HG02623 (cell line): ENCODE results near the gene CLDN2.

Experiments used
- ATAC-seq: cut with Tn5 transposase; IDR thresholded peaks from one replicate; pipeline ENCODE4 v1.9.1; 2021; ENCODE audit warnings: moderate library complexity; ENCODE audit not compliant: unreplicated experiment

The CLDN2 gene

GRCh38 chrX:106917830-106918500, 2.2 kb upstream of the CLDN2 start:
- ATAC-seq, result no peak

- ATAC-seq, result no peak
These were observed 1.4 kb downstream of the CLDN2 start for GRCh38 chrX:106921637-106922036.

GRCh38 chrX:106927023-106927422, 6.8 kb downstream of the CLDN2 start:
- ATAC-seq, result no peak

GRCh38 chrX:106927700-106928099, 7.5 kb downstream of the CLDN2 start:
- ATAC-seq, result no peak

GRCh38 chrX:106928227-106928626, 8.0 kb downstream of the CLDN2 start:
- no peak for ATAC-seq

DNA sequence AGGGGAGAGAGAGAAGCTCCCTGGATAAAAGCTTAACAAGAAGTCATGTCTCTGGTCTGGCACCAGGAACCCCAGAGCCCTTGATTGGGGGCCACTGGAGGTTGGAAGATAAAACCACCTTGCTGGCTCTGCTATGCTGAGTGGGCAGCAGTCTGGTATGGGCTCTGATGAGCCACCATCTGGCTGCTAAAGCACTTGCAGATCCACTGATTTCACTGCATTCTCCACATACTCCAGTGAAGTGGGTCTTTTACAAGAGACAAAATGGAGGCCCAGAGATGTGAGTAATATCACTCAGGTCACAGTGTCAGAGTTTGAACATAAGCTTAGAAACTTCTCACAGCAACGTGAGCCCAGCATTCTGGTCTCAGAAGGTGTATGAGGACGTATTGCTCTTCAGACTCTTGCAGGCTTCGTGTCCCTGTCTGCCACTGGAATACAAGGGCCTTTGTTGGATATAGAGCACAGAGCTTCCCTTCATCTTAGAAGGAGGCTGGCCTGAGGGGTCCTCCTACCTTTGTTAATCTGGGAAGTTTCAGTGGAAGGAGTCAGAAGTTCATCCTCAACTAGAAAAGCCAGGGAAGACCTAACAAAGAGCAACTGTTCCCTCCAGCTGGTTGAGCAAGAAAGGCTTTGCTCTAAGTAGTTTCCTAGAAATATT, 11.8 kb downstream of the CLDN2 start:
- no peak for ATAC-seq

DNA sequence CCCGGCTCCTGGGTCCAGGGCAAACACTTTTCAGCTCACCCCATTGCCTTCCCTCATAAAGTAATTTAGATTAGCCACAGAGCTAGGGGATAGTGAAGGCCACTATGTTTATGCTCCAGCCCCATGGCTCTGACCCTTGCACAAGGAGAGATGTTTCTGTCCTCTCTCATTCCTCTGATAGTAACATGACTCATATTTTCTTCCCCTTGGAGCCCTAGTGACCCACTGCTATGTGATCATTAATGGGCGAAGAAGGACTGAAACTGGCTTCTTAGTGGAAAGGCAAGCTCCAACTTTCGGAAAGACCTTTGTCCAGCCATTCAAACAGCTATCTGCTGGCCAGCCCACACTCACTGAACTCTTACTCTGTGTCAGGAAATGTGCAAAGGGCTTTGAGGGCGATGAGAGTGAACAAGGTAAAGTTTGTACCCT, 12.3 kb downstream of the CLDN2 start:
- no peak for ATAC-seq

GRCh38 chrX:106932960-106933537, 12.8 kb downstream of the CLDN2 start:
- no peak for ATAC-seq

DNA sequence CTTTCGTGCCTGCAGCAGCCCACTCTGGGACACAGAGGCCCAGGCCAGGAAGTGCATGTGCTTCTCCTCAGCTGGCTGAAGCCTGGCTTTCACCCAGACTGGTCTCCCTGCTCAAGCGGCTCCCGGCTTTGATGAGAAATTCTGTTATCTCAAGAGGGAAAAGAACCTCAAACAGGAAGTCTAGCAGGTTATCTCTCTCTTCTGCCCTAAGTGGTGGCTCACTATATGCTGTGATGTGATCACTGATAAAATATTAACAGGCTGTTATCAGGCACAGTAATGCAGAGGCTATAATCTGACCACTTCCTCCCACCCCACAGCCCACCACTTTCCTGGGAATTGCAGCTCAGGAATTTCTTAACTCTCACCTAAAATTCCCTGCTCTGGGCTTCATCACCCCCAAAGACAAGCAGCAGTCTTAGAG, 13.3 kb downstream of the CLDN2 start:
- ATAC-seq, result no peak

- no peak for ATAC-seq
These were observed 15.0 kb downstream of the CLDN2 start for GRCh38 chrX:106935175-106935574.

- no peak for ATAC-seq
These were observed 16.0 kb downstream of the CLDN2 start for GRCh38 chrX:106936246-106936645.

GRCh38 chrX:106939566-106939965, 19.4 kb downstream of the CLDN2 start:
- ATAC-seq, result no peak

- ATAC-seq, result no peak
These were observed 19.9 kb downstream of the CLDN2 start for GRCh38 chrX:106940068-106940467.

GRCh38 chrX:106946464-106946863, 26.3 kb downstream of the CLDN2 start:
- no peak for ATAC-seq

DNA sequence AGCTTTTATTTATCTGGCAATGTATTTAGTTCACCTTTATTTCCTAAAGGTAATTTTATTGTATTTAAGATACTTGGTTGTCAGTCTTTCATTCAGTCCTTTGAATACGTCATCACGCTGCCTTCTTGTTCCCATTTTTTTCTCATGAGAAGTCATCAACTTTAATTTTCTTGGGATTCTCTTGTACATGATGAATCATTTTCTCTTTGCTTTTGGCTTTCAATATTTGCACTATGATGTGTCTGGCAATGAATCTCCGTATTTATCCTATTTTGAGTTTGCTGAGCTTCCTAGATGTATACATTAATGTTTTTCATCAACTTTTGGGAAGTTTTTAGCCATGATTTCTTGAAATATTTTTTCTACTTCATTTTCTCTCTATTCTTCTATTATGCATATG, 28.4 kb downstream of the CLDN2 start:
- ATAC-seq, result no peak

DNA sequence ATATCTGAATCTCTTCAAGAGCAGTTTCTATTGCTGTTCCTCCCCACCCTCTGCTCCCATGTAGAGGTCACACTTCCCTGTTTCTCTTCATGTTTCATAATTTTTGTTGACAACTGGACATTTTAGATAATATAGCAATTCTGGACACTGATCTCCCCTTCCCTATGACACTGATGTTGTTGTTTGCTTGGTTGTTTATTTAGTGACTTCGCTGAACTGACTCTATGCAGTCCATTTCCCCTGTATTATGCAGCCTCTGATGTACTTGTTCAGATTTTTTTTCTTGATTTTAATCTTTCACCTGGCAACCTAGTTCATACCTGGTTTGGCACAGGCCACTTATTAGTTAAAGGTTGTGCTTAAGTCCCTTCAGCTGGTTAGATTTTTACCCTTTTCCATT, 29.2 kb downstream of the CLDN2 start:
- no peak for ATAC-seq

- ATAC-seq, result no peak
These were observed 30.2 kb downstream of the CLDN2 start for GRCh38 chrX:106950381-106950780.

DNA sequence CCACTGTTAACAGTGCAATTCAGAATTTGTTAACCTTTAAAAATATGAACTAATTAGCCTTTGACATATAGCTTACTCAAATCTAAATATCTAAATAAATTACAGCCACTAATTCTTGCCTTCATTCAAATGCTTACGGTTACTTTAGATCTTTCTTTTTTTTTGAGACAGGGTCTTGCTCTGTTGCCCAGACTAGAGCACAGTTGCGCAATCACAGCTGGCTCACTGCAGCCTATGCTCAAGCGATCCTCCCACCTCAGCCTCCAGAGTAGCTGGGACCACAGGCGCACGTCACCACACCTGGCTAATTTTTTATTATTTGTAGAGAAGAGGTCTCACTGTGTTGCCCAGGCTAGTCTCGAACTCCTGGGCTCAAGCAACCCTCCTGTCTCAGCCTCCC, 31.0 kb downstream of the CLDN2 start:
- no peak for ATAC-seq

GRCh38 chrX:106952089-106952488, 31.9 kb downstream of the CLDN2 start:
- no peak for ATAC-seq

DNA sequence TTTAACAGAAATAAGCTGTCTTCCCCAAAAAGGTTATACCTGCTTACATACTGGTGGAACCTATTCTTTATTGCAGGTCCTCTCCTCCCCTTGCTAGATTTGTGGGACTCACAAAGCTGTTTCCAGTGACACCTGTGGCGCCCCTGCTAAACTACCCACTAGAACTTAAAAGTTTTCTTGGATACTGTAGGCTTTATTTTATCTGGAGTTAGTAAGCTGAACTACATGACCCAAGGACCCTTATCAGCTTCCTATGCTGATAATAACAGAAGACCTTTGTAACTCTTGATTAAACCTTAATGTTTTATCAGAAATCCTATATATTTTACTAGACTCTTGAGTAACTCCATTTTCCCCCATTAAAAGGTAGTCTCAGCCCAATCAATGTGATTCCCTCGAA, 32.3 kb downstream of the CLDN2 start:
- no peak for ATAC-seq

DNA sequence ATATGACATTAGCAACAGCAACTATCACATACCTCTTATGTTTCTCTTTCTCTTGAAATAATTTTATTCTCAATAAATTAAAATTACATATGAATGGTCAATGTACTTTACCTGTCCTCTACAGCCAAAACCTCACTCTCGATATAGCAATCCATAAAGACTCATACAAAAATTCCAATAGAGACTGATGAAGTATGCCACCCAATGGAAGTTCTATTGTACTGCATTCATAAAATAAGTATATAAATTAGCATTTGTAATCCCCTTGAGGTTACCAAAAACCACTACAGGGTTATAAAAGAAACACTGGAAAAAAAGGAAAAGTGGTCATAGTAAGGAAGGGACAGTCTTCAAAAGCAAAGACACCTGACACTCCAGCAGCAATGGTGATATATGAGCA, 32.8 kb downstream of the CLDN2 start:
- ATAC-seq, result no peak

- ATAC-seq, result no peak
These were observed 33.8 kb downstream of the CLDN2 start for GRCh38 chrX:106954041-106954440.
